Stimulated activated CD4-positive, alpha-beta T cell treated with anti-CD3 and anti-CD28 coated beads, Interleukin-4, amount 100 ng/mL, for 1 hour (primary cell): ENCODE results near the gene ANKRD12.

ENCODE experiments used
- DNase-seq: peaks from one replicate; pipeline ENCODE4 v3.0.0-alpha.2; 2020

Gene ANKRD12

GRCh38 chr18:9304388-9305070, 167.9 kb downstream of the ANKRD12 start:
- DNase-seq, result no peak

GRCh38 chr18:9319333-9319732, 182.8 kb downstream of the ANKRD12 start:
- no peak for DNase-seq

- DNase-seq, result no peak
Measured at GRCh38 chr18:9321017-9321452, 184.5 kb downstream of the ANKRD12 start.

- no peak for DNase-seq
Measured at GRCh38 chr18:9321736-9322135, 185.2 kb downstream of the ANKRD12 start.

GRCh38 chr18:9322744-9323143, 186.2 kb downstream of the ANKRD12 start:
- no peak for DNase-seq

- no peak for DNase-seq
Measured at GRCh38 chr18:9323750-9324445, 187.3 kb downstream of the ANKRD12 start.

GRCh38 chr18:9325716-9326115, 189.1 kb downstream of the ANKRD12 start:
- DNase-seq, result no peak

- DNase-seq, result no peak
Measured at GRCh38 chr18:9328776-9329175, 192.2 kb downstream of the ANKRD12 start.

GRCh38 chr18:9329471-9329870, 192.9 kb downstream of the ANKRD12 start:
- DNase-seq, result no peak

- DNase-seq, result no peak
Measured at GRCh38 chr18:9330419-9330818, 193.8 kb downstream of the ANKRD12 start.

GRCh38 chr18:9333441-9334328, 197.1 kb downstream of the ANKRD12 start:
- DNase-seq, result peak; percentile 7

GRCh38 chr18:9334329-9334972, 197.9 kb downstream of the ANKRD12 start, which contains the start of gene TWSG1:
TSS of gene TWSG1 (plus strand) at chr18:9334773. CDS start at chr18:9337230, 2,457 bp downstream.
- peak; percentile 91 for DNase-seq

- DNase-seq, result peak; percentile 20
Measured at GRCh38 chr18:9334973-9335696, 198.6 kb downstream of the ANKRD12 start.
